DMS53 treated with DMSO at 0.1 percent for 48 hours (cell line): ENCODE measurements around the gene COBL.

Experiments
- DNase-seq: peaks from one replicate; lab custom pipeline; 2025; ENCODE audit not compliant: unreplicated experiment; lab: John Stamatoyannopoulos, UW

The COBL gene

DNA sequence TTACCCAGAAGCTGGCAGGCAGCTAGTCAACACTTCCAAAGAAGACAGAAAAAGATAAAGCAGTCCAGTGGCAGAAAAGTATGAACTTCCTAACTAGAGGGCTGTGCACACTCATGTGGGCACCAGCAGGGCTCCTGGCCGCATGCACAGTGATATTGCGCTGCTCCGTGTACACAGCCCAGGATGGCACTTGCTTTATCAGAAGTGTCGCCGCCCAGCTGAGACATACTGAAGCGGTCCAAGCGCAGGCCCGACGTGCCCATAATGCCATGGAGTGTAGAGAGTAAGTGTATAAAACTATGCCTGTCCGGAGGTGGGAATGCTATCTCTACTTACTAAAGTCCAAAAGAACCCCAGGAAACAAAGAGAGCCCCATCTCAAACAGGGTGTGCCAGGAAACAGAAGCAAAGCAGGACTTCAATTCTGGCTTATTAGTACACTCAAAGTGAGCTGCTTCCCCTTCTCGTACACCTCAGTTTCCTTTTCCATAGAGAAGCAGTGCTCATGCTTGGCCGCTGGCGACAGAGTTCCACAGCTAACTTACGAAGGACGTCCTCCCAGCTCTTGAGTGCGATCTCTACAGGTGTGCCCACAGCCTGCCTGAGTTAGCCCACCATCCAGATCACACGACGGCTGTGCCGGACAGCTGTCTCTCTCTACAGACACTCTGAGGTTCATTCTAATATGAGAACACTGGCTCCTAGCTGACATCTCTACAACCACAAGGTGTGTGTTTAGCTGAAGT, 234.3 kb downstream of the COBL start:
- DNase-seq: no peak

DNA sequence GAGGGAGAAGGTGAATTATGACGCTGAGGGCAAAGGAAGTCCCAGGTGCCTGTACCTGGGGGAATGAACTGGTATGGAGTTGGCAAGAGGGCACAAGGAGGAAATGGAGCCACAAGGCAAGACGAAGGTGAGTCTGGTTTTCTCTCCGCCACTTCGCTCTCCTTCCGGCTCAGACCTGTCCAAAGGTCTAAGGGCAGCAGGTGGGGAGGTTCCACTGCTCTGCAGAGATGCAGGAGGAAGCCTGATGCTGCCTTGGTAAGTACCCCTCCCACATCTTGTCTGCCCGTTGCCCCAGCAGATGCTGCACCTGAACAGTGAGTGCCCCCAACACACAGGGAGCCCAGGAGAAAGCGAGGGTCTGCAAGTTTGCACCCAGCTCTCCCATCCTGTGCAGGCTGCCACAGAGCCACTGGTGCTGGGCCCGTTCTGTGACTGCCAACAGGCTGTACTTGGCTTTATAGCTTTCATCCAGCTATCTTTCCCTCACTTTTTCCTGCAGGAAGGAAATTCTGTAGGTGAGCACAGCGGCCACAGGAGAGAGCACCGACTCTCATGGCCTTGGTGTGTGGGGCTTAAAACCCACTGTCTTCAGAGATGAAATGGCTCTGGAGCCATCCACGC, 235.2 kb downstream of the COBL start:
- DNase-seq: no peak

DNA sequence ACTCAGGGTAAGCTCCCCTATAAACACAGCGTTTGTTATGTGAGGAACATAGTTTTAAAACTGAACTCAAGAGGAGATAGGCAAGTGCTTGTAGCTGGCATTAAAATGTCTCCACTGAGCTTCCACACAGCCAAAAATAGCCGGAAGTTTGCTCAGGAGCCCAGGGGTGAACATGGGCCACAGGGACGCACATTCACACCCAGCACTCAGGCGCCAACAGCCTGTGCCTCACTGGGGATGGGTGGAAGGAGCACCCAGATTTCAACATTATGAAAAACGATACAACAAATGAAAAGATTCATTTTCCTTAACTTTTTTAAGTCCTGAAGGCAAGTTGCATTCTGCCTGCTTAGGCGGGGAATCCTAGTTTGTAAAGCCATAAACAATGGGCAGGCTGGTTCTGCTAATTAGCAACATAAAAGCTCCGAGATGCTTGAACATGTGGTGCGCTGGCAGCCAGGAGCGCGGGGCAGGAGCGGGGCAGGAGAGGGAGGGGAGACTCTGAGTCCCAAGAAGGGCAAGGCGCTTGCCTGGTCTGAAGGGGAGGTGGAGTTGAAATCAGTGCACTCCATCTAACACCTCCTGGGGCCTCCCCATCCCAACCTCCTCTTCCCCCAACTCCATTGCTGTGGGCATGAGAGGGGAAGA, 235.9 kb downstream of the COBL start:
- no peak for DNase-seq

DNA sequence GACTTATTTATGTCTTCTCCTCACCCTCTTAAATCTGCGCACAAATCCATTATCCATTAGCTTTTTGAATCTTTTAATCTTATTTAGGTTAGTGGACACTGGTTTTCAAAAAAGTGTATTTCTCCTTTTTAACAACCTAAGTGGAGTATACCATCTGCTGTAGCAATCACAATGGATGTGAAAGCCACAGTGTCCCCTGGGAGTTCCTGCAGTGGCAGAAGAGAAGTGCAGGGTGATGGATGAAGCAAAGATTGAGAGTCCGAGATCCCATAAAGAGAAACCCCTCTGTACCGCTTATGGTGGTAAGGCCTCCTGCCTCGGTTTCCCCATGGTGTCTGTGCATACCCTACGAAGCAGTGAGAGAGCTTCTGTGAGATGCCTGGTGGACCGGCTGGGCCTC, 236.4 kb downstream of the COBL start:
- DNase-seq: no peak

DNA sequence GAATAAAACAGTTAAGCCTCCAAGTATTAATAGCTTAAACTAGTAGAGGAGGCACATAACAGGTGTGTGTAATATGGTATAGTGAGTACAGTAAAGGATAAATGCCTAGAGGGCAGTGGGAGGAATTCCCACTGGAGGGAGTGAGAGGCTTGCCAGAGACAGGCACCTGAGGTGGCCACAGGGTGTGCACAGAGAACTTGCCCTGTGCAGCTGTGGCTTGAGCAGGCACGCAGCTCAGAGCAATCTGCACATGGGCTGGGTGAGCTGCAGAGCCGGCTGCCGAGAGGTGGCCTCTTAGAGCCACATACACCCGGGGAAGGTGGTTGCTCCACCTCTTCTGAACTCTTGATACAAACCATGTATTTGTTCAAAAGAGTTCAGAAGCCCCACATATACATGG, 237.1 kb downstream of the COBL start:
- no peak for DNase-seq

DNA sequence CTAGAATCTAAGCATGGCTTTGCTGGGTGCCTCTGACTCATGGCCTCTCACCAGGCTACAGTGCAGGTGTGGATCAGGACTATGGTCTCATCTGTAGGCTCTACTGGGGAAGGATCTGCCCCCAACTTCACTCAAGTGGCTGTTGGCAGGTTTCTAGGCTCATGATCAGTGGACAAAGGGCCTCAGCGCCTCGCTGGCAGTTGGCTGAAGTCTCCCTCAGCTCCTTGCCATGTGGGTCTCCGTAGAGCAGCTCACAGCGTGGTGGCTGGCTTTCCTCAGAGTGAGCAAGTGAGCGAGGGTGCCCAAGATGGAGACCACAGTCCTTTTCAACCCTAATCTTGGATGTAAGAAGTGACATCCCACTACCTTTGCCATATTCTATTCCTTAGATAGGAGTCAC, 238.0 kb downstream of the COBL start:
- no peak for DNase-seq

DNA sequence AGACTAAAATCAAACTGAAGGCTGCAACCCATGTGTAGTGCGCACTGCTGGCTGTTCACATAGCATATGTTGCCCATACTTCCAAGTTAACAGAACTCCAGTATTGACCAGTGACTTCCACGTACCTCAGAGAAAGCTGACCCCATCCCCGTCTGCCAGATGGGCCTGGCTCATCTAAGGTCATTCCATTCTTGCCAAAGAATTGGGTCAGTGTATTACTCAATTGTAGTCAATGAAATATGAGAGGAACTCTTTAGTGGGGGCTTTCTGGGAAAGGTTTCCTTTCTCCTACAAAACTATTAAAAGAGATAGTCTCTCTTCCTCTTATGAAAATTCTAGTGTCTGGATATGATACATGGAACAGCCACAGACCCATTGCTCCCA, 238.6 kb downstream of the COBL start:
- DNase-seq: no peak

DNA sequence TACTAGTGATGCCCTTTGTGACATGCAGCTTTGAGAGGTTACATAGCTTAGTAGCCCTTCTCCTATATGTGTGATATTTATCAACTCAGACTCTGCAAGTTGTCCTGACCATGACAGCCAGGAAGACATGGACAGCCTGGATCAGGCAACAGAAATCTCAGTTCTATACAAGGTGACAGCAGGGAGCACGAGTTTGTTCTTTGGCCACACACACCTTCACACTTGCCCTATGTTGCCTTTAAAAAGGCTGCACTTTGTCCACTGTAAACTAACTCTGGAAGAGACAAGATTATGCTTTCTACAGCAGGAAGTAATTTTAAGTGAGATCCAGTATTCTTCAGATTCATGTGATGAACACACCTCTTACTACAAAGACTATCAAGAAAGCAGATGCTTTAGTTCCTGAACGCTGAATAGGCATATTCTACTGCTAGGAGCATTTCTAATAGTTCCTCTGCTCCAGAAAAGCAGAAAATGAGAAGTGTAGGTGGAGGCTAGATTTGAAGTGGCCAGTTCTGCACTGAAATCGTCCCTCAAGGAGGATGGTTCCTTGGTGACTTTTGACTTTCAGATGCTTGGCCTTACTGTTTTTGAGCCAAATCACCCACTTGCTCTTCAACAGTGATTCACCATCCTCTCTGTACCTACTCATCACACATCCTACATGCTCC, 239.2 kb downstream of the COBL start:
- no peak for DNase-seq

DNA sequence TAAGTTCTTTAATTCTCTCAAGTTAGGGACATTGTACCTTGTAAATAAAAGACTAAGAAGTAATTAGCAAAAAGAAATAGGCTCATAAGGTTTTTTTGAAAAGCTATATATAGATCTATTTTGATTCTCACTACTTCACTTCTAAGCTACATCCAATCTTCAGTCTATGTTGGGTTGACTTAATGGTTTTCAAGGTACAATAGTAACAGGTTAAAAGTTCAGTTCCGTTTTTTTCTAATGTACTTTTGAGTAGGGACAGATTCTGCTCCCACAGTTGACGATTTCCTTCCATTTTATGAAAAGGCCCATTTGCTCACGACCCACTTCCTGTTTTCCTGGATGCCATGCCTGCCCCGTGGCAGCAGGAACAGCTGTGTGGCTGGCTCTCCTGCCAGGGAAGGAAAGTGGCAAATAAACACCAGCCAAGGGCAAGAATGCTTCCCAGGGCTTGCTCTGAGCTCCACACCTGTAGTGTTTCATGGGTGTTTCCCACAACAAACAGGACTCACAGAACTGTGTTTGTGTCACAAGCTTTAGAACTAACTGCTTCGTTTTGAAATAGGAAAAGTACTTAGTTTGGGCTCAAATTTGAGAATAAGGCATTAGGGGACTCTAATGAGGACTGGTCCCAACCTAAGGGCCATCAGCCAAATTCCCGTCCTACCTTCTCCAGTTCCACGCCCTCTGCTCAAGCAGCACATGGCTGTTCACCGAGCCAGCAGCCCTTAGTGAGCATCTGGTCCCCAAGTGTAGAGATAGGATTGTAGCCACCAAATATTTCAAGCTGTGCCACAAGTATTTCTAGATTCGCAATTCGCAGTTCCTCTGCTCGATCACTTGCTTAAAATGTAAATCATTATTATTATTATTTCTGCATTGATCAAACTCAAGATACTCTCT, 240.7 kb downstream of the COBL start:
- DNase-seq: no peak

DNA sequence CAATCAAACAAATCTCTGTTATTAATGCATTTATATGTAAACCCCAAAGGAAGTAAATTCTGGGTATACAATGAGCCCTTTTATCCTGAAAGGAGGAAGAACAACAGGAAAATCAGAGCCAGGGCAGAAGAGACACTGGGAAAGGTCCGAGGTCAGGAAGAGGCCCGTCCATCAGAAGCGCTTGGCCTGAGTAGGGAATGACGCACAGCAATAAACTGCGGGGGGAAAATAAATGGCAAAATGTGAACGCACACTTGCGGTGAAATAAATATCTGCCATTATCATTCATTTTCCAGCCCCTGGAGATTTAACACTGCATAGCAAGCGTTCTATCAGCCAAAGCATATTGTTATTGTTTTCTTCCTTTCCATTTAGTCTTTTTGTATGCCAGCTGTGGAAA, 243.4 kb downstream of the COBL start:
- DNase-seq: no peak

DNA sequence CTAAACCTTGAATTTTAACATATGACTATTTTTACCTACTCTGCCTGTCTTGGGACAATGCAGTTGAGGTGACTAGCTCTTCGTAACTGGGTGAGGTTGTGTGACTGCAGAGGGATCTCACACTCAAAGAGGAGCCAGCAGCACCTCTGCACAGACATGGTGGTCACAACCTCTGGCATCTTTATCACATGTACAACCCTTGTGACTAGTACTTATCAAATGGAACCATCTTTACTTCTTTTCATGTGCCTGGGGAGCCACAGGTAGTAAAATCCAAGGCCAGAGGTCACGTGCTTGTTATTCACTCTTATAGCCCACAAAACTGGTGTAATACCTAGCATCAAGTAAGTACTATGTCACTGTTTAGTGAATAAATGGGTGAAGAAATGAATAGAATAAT, 244.3 kb downstream of the COBL start:
- no peak for DNase-seq

DNA sequence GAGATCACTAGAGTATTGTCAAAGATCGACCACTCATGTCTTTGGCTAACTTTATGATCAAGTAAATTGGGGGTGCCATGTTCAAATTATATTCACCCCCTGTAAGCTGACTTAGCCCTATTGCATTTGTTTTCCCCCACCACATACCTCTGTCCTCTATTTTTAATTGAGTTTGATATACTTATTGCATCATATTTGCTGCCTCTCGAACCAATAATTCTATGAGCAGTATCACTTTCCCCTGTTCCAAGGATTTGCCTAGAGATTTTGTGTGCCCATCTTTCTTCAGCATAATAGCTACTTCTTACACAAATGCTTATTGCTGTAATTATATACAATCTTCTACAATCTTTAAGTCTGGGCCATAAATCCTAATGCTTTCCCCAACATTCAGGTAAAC, 245.2 kb downstream of the COBL start:
- no peak for DNase-seq

DNA sequence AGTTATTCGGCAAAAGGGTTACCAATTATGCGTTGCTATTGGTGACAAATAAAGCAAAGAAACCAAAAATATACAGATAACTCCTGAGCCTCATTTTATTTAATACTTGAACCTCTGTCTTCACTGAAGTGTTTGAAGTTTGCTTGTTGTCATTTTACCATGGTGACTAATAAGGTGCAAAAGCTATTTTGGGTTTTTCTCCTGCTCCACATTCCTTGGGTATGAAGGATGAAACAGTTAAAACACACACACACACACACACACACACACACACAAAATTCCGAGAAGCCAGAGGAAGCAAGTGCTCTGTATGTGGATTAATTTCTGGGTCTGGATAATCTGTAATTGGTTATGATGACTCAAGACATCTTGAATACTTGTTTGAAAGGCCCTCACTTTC, 246.5 kb downstream of the COBL start:
- DNase-seq: no peak

DNA sequence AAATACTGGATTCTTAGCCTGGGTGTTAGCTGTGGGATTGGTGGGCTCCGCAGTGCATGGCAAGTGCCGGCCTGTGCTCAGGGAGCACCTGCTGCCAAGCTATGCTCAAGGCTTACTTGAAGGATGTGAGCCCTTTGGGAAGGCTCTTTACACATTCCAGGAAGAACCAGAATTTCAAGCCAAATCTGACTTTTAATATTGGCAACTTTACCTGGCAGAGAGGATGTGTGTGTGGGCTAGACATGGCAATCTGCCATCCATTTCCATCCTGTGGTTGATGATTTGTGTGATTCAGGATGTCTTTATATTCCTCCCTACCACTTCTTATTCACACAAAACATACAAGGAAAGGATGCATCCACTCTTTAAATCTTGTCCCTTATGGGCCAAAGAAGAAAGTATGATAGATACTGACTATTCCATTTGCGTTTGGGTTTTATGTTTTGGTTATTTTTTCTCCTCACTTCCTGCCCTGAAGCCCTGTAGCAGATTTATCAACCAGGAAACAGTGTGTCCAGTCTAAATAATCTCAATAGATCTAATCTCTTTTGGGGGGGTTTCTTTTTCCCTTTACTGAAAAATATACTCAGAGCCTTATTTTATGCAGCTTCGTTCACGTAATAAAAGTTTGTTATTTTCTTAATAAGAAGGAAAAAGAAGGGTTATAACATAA, 247.1 kb downstream of the COBL start:
- DNase-seq: no peak

DNA sequence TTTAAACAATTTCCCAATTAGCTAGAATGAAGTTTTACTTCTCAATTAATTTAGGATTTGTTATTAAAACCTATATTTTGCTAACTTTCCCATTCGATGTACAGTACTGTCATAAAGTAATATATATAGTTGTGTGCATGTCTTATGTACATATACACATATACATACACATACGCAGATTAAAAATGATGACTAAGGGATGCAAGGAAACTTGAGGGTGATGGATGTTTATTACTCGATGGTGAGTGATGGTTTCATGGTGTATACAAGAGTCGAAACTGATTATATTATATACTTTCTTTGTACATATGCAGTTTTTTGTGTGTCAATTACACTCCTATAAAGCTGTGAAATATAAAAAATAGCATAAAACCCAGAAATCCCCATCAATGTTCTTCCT, 248.2 kb downstream of the COBL start:
- no peak for DNase-seq

DNA sequence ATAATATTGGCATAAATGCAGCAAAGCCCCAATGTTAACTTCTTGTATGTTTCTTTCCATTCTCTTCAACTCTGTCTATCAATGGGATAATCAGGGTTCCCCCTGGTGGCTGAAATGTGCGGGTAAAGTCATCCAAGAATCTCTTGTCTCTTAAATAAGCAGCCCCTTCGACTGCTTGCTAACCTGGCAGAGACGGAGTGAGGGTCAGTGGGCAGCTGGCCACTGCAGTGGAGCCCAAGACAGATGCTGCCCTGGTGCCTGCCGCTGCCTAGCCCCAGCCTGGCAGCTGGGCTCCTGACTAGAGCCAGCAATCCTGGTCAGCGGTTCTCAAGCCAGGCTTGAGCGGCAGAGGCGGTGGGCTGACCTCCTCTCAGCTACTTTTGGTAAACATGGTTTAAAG, 248.9 kb downstream of the COBL start:
- peak; percentile 34 for DNase-seq

DNA sequence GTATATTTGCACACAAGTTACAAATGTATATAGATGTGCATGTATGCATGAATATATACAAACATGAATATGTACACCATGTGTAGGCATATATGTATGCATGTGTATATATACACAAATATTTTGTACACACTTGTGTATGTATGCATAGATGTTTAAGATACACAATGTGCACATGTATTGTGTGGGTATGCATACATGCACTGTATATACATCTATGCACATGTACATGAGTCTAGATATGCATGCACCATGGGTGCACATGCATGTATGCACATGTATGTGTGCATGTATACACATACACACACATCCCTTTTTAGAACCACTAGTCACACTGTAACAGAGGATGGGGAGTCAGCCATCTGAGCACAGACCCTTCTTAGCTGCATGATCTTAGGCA, 249.4 kb downstream of the COBL start:
- DNase-seq: no peak

DNA sequence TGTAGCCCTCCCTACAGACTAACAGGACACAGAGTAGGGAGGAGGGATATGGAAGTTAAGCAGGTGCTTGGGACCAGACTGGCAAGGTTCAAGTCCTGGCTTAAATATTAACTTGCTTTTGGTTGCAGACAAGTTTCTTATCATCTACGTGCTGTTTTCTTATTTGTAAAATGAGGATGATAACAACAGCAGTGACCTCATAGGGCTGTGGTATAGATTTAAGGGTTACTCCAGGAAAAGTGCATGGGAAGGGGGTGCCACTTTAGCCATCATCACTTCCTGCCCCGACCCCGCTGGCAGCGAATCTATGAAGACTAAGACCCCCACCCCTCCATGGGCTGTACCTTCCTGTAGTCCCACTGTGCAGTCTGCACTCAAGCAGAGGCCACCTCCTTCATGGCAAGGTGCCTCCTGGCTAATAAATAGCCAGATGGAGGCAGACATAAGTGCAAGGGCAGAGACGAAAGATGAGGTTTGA, 250.2 kb downstream of the COBL start:
- DNase-seq: peak; percentile 10

DNA sequence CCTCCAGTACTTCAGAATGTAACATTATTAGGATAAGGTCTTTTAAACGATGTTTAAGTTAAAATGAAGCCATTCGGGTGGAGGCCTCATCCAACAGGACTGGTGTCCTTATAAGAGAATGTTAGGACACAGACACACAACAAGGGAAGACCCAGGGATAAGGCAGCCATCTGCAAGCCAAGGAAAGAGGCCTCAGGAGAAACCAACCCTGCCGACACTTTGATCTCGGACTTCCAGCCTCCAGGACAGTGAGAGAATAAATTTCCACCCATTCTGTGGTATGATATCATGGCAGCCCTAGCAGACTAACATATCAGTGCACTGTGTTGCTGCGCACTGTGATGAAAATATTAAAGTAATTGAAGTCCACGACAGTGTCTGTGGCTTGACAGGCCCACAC, 250.8 kb downstream of the COBL start:
- no peak for DNase-seq

DNA sequence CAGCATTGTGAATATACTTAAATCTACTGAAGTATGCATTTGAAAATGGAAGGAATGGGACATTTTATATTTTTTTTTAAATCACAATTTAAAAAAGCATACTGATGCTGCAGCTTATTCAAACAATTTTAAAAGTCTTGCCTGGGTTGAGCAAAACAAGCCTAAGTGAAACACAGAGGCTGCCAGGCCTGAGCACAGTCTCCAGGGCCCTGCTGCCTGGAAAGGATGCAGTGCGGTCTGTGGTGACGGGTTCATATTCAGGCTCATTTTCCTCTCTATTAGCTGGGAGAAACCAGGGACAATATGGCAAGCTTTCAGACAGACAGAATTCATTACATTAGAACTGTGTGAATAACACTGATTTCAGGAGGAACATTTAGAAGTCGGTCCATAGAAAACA, 251.9 kb downstream of the COBL start:
- no peak for DNase-seq
